Activated effector memory CD4-positive, alpha-beta T cell treated with anti-CD3 and anti-CD28 coated beads, Interleukin-2, amount 50 U/mL, for 16 hours (primary cell): Measurements from ENCODE around the gene MEGF6.

Experiments
- DNase-seq: peaks from one replicate; pipeline ENCODE4 v3.0.0-alpha.2; 2020

Gene MEGF6

DNA sequence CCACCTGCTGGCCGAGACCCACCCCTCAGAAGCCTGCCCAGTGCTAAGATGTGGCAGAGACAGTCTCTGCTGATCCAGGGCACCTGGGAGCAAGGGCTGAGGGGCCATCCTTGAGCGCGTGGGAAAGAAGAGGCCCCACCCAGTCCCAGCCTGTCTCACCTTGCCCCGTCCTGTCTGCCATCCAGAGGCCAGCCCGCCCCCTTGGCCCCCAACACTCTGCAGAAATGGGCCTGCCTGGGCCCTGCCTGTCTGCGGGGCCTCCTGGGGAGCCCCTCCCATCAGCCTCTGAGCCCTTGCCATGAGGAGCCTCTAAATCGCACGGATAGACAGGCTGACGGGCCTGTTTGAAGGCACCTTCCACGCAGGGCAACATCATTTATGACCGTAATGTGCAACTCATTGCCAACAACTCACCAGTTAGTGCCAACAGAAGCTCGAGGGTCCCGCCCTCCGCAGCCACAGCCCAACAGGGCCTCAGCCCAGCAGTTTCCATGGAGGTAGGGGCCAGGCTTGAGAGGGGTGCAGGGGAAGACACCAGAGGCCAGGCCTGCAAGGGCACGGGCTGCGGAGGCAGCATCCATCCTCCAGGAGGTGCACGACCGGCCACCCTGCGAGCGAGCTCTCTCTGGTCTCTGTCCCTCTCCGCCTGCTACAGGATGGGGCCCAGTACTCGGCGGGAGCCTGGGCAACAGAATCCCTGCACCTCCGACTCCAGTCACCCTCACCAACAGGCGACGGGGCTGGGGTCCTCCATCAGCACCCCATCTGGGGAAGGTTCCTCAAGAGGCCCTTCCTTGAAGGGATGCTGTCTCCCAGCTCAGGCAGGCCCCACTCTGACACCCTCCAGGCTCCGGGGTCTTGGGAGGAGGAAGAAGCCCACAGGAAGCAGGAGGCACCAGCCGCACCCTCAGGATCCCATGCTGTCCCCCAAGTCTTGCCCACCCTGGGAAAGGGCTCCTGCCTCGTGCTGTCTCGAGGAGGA is 78.0 kb downstream of the MEGF6 start:
- DNase-seq, result no peak

DNA sequence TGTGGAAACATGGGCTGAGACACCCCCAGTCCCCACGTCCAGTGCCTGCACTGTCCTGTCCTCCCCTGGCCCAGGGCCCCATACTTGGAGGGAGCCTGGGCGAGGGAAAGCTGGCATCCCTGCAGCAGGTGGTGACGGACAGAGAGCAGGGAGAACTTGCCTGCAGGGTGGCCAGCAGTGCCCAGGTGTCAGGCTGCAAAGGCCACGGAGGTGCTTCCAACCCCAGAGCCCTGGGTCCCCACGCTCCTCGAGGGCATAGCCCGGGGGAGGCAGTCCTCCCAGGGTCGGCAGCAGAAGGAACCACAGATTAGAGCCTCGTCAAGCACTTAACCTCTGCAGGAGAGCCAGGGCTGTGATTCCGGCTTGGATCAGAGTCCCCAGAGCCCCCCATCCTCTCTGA is 79.4 kb downstream of the MEGF6 start:
- DNase-seq, result no peak

DNA sequence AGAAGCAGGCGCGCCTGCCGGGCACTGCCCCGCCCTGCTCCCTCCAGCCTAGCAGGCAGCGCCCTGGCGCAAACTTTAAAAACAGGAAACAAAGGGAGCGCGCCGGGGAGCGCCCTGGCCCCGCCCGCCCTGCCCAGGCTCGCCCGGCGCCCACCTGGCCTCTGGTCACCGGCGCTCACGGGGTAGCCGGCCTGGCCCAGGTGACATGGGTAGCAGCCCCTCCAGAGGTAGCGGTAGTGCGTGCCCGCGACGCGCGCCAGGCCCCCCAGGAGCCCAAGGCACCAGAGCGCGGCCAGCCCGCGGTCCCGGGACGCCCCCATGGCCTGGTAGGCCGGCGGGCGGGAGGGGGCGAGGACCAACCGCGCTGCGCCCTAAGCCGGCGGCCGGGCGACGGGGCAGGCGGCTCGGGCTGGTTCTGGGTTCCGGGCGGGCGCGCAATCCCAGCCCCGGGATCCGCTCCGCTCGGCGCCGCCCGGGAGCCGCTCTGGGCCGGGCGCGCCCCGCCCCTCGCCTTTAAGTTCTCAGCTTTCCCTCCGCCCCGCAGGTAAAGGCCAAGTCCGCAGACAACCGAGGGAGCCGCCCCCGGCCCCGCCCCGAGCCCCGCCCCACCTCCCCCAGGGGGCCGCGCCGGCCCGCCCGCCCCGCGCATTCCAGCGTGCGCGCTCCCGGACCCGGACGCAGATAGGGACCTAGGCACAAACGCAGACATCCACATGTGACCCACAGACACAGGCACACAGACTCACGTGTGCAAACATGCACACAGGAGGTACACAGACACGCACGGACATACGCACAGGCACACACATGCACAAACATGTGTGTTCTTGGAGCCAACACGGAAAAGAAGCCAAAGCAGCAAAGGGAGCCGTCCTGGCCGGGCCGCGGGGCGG is 80.1 kb downstream of the MEGF6 start:
- peak; percentile 90 for DNase-seq

DNA sequence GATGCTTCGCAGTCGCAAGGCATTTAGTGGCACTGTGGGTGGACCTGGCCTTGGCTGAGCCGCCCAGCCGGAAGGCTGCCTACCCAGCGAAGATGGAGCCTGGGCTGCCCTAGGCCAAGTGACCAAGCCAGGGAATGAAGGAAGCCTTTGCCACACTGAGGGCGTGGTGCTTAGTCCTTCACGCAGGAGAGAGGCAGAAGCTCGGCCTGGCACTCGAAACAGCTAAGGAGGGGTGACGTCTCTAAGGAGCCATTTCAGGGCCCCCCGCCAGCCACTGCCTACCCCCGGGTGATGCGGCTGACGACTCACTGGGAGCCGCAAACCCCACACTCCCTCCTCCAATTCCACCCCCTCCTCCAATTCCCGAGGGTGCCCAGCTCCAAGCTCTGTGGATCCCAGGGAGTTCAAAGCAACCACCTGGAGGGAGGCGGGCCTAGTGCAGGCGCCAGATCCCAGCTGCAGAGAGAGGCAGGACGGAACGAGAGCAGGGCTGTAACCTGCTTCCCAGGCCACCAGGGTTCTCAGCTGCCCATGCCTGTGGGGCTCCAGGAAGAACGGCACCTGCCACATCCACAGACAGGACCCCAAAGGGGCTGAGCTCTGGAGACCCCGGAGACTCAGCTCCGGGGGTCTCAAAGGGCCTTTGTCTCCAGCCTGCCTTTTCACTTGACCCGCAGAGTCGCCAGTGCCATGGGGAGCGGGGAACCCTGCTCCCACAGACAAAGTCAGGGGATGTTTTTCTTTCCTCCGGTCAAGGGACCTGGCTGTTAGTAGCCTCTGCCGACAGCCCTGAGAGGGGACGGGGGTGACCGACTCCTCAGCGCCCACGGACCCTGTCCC is 81.0 kb downstream of the MEGF6 start:
- DNase-seq, result no peak

DNA sequence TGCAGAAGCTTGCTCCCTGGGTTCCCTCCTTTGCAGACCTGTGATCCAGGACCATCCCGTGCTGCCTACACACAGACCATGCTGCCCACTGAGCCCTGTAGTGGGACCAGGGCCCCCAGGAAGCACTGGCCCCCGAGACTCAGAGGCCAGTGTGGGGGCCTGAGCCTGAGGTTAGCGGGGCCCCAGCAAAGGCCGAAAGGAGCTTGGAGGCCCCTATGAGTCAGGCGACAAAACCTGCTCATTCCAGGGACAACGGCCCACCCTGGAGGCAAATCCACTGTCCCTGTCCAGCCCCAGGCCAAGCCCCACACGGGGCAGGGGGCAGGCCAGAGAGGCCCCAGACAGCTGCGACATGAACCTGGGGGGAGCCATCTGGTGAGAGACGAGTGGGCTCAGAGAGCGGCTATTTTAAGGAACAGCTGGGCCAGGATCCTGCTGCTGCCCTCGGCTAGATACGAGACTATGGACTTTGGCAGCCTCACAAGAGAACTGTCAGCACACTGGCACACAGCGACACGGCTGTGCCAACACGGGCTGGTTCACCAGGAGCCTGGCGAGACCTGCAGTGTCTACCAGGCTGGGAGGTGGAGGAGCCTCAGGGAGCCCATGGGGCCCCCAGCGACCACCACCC is 82.1 kb downstream of the MEGF6 start:
- no peak for DNase-seq

DNA sequence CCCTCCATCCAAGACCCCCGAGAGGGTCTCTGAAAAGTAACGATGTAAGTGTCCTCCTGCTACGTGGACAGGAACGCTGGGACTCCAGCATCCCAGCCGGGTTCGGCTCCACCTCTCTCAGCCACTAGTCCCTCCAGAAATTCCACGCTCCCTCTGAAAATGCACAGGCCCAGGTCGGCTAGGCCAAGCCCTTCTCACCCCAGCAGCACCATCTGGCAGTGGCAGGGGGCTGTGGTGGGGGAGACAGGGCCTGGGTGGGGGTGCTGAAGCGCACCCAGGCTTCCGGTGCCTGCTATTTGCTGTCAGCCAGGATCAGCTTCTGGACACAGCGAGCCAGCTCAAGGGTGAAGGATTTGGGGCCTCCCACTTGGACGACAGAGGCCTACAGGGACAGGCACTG is 83.5 kb downstream of the MEGF6 start:
- no peak for DNase-seq

DNA sequence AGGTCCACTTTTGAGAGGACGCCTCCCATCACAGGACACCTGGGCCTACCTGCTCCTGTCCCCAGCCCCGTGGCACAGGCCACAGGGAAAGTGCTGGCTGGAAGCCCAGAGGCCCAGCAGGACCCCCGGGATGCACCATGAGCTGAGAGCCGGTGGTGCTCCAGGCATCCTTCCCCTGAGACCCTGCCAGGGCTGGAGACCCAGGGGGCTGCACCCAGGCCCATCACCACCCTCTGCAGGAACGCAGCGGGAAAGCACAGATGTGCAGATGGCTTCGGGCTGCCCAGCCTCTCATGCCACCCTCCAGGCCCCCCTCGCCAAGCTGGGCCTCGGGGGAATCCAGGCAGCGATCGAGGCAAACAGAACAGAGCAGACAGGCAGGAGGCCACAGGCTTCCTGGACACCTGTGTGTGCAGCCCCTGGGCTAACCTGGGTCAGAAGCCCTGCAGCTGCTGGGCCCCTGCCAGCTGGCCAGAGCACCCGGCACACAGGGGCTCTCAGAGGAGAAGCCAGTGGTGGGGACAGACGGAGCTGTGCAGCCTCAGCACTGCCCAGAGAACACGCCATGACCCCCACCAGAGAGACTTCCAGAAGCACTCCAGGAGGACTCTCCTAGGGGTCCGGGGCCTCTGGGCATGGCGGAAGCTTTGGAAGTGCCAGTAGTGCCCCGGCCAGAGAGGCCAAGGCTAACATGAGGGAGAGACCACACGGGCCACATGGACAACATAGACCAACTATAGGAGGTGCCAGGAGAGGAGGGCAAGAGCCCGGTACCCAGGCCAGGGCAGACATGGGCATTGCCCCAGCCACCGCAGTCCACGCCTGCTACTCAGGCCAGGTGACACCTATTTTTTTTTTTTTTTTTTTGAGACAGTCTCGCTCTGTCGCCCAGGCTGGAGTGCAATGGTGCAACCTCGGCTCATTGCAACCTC is 85.5 kb downstream of the MEGF6 start:
- DNase-seq, result no peak

DNA sequence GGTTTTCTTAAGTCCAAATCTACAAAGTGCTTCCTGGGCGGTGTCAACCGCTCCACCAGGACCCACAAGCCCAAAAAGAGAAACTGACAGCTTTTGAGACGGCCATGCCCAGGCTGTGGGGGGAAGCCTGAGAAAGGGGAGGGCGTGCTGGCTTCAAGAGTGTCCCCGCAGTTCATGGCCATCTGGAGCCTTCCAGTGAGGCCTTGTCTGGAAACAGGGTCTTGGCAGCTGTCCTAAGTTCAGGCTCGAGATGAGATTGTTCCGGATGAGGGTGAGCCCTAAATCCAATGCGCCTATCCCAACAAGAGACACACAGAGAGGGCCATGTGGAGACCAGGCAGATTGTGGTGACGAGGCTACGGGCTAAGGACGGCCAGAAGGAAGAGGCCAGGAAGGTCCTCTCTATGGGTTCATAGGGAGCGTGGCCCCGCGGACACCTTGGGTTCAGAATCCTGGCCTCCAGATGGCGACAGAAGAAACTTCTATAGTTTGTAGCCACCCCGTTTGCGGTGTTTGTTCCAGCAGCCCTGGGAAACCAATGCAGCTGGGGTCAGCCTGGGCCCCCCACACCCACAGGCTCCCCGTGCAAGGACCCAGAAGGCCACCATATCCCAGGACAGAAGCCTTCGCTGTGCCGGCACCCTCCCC is 86.6 kb downstream of the MEGF6 start:
- DNase-seq, result no peak

DNA sequence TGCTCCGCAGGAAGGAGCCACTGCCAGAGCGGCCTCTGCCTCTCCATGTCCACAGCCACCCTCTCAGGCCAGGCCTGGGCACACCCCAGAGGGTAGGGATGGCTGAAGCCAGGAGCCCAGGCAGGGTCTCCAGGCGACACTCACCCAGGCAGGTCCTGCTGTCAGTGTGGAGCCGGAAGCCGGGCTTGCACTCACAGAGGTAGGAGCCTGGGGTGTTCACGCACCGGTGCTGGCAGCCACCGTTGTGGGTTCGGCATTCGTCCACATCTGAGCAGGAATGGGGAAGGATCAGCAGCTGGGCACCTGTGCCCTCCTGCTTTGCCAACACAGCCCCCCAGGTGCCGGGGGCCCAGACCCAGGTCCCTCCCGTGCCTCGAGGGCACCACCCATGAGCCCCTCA is 87.3 kb downstream of the MEGF6 start:
- no peak for DNase-seq

DNA sequence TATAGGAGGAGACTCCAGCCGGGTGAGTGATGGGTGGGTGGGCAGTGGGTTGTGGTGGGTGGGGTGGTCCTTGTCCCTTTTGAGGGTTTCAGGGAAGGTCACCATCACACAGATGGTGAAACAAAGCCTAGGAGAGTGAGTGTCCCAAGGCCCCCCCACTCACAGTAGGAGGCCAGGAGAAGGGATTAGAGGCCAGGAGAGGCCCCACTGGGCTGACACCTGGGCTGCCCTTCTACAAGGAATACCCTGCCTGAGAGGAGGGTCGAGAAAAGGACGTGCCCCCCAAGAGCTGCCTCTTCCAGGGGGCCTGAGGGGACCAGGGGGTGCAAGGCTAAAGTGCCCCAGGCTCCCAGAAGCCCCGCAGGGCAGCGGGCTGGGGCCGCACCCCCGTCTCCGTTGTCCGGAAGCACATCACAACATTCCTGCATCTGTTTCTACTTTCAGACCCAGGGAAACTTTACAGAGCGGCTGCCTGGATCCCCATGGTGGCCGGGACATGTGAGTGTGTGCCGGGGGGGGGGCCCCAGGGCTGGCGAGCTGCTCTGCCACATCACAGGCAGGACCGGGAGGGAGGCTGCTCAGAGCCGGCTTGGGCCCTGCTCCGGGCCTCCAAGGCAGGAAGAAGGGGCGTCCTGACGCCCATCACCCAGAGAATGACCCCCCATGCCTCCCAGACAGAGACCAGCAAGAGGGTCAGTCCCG is 88.6 kb downstream of the MEGF6 start:
- no peak for DNase-seq

DNA sequence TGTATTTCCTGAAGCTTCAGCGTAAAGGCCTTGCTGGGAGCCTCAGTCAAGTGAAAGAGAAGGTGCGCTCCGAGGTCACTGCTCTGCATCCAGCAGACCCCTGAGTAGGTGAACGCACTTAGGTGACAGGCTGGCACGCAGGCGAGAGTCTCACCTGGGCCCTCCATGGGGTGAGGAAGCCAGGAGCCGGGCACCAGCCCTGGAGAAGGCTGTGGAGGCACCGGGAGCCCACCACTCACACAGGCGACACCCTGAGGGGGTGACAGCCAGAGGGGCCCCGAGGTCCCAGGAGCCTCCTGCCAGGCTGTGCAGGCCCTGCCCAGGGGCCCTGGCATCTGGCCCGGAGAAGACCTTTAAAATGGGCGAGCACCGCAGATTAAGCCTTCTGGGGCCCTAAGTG is 89.2 kb downstream of the MEGF6 start:
- DNase-seq, result no peak

DNA sequence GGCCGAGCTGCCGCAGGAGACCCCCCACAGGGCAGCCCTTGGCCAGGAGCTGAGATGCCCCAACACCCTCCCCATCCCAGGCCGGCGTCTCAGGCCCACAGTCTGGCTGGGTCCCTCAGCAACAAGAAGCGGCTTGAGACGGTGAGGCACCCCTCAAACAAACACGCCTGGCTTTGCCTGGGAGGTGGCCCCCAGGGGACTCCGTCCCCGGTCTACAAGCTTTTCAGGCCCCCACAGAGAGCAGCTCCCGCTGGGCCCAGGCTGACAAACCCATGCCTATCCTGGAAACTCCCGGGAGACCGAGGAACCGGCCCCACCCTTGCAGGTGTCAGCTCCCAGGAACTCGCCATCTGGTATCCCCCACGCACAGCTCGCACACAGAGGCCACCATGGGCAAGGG is 89.9 kb downstream of the MEGF6 start:
- DNase-seq, result no peak

DNA sequence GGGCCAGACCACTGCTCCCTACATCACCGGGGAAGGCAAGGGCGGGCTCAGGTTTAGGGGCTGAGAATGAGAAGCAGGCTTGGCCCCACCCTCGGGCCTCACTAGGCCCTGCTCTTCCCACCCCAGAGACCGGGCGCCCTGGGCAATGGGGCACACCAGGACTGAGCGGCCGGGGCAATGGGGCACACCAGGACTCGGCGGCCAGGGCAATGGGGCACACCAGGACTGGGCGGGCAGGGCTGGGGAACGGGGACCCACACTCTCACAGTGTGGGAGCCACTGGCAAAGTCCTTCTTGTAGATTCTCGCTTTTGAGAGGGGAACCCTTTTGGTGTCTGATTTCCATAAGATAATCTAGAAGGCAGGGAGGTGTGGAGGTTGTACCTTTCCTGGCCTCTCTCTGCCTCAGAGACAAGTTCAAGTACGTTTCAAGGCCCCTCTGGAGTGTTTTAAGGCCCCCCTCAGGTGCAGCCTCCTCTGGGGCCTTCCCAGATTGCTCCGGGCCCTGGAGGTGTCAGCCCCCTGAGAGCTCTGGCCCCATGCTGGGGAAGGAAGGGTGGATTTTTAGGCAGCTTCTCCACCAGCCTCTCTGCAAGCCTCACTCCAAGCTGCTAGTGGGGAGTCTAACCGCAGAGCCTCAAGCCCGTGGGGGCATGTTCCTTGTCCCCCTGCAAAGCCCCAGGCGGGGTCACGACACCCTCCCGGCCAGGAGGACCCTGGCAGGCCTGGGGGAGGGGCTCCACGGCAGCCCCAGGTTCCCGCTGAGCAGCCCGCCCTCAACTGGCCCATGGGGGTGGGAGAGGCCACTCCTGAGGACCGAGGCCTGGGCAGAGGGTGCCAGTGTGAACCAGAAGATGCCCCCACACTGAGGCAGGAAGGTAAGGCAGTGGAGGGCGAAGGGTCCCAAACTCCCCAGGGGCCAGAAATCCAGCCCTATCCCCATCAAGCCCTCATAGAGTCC is 90.6 kb downstream of the MEGF6 start:
- no peak for DNase-seq

DNA sequence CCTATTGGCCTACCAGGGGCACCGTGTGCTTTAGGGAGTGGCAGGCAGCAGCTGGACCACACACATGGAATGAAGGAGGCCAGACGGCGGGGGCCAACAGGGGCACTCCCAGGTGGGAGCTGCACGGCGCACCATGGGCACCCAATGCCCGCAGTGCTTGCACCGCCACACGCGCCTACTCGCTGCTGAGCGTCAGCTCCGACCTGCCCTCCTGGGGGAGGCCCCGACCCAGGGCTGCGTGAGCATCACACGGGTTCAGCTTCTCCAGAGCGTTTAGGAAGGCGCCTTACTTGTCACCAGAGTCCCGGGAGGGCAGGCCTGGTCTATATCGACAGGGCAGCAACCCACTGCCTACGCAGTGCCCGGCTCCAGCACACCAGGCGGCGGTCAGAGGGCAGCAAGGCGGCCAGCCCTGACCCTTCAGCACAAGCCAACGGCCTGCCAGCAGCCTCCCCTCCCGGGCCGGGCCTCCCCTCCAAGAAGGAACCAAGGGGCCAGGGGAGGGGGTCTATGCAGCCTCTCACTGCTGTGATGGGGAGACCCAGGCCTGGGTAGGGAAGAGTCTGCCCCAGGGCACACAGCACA is 91.9 kb downstream of the MEGF6 start:
- DNase-seq, result no peak

DNA sequence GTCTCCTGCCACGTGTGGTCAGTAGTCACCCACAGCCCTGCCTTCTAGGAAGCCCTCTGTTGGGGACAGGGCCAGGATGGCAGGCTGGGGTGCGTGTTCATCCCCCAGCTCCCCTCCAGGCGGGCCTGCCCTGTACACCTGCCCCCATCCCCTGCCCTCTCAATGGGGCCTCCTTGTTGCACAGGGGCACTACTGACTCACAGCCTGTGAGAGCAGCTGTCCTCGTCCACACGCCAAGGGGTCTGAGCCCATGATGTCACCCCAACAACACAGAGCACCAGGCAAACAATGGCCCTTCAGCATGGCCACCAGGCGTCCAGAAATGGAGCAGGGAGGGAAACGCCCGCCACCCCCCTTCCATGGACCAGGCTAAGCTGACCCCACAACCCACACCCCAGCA is 92.6 kb downstream of the MEGF6 start:
- no peak for DNase-seq

DNA sequence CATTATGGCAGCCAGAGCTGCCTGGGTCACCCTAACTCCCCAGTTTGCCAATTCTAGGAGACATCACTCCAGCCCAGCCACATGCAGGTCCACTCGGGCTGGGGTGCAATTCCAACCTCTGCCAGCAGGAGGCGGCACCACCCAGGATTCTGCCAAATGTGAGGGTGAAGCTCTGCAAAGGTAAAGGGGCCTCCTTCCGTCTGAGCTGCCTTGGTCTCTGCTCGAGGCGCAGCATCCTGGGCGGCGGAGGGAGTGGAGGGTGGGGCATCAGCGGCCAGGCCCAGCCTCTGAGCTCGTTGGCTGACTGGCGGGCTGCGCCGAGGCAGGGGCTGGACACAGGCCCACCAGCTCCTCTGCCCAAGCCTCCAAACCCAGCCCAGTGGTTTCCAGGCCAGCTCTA is 93.1 kb downstream of the MEGF6 start:
- DNase-seq, result peak; percentile 78

DNA sequence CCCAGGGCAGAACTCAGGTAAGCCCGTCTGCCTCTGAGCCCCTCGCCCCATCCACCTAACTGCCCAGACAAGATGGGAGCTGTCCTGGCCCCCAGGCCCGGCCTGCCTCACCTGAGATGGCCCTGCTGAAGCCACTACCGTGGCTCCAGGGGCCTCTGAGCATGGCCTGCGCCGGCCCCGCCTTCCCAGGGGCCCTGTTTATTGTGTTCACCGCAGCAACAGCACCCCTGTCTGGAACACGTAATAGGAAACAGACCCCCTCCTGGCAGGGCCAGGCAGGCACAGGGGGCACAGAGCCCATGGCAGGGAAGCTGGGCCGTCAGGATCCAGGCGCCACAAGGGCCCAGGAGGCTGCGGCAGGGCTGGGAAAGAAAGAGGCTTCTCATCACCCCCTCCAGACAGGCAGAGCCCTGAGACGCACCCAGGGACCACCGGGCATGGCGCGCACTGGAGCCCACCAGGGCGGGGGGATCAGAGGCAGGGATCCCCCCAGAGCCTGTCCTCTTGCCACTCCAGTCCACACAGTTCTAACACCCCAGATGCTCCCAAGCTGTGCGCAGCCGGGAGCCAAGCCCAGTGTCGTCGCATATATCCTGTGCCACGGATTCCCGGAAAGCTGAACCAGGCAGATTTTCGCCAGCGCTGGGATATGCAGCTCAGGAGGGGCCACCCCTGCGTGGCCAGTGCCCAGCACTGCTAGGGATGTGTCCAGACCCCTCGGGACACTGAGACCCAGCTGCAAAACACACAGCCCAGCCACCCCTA is 94.2 kb downstream of the MEGF6 start:
- DNase-seq, result no peak

DNA sequence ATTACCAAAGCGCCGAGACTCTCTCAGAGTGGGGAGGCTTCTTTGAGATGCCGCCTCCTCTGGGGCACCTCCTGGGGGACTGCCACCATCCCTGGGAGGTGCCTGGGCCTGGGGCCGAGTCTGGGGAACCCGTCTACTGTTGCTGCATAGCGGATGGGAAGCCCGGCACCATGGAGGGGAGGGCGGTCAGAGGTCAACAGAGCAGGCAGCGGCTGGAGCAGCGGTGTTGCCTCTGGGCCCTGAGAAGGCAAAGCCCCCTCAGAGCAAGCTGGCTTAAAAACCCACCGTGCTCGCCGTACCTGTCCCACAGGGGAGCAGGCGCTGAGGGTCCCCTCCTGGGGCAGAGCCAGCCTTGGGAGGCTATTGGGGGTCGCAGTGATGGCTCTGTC is 94.8 kb downstream of the MEGF6 start:
- no peak for DNase-seq
